Measurements from ENCODE around the gene RLN3.
"Not testable (repeated sequence)": the region's sequence is repeated elsewhere in the genome, so short reads cannot be mapped to it uniquely, and the experiment has no call there.

The RLN3 gene

DNA sequence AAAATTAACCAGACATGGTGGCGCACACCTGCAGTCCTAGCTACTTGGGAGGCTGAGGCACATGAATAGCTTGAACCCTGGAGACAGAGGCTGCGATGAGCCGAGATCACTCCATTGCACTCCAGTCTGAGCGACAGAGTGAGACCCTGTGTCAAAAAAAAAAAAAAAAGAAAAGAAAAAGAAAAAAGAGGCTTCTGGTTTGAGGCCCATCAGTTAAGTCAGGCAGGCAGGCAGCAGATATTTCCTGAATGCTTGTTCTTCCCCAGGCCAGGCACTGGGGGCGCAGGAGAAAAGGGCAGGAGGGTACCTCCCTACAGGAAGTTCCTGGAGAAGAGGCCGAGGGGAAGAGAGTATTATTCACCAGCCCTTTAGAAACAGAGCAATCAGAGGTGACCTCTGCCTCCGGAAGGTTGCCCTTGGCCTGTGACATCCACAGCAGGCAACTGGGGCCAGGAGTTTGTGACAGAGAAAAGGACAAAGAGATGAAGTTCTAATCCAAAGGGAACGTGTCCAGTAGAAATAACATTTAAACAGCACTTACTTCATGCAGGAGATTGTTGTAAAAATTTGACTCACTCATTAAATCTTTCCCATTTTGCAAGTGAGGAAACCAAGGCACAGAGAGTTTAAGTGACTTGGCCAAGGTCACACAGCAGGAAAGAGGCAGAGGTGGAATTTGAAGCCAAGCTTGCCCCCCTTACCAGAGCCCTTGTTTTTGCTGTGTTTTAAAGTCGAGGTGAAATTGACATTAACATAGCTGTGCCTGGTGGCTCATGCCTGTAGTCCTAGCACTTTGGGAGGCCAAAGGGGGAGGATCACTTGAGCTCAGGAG, 4.3 kb upstream of the RLN3 start:
- H3K9me3 ChIP-seq (ENCODE audit: control insufficient read depth, insufficient read depth, low read length): no peaks in the 10 kb centered on the region
- peaks cover 5% of the 10 kb centered on the region; the same call in 1 of the 2 replicates for H3K4me1 ChIP-seq (ENCODE audit: insufficient read depth, low read length)
- H3K36me3 ChIP-seq (ENCODE audit: insufficient read depth, low read length): no peaks in the 10 kb centered on the region
- H3K9ac ChIP-seq (ENCODE audit: low read depth, low read length): no peak overlapping the region

DNA sequence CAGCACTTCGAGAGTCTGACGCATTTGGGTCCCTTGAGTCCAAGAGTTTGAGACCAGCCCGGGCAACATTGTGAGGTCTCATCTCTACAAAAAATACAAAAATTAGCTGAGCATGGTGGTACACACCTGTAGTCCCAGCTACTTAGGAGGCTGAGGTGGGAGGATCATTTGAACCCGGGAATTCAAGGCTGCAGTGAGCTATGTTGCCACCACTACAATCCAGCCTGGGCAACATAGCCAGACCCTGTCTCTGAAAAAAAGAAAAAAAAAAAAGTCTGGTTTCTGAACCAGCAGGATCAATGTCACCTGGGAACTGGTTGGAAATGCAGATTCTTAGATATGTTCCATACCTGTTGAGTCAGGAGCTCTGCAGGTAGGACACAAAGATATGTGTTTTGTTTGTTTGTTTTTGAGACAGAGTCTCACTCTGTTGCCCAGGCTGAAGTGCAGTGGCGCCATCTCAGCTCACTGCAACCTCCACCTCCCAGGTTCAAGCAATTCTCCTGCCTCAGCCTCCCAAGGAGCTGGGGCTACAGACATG, 1.2 kb upstream of the RLN3 start:
- not testable (repeated sequence) for H3K36me3 ChIP-seq (ENCODE audit: insufficient read depth, low read length); H3K4me1 ChIP-seq (ENCODE audit: insufficient read depth, low read length); H3K9ac ChIP-seq (ENCODE audit: low read depth, low read length); H3K9me3 ChIP-seq (ENCODE audit: control insufficient read depth, insufficient read depth, low read length)

DNA sequence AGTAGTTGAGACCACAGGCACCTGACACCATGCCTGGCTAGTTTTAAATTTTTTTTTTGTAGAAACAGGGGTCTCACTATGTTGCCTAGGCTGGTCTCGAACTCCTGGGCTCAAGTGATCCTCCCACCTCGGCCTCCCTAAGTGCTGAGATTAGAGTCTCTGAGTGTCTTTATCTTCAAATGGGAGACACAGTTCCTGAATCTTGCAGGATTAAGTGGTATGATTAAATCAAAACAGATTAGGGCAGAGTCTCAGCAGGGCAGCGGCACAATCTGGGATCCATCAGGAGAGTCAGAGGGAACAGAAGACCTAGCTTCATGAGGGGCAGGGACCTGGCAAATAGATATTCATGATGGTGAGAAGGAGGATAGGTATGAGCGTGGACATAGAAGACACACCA, 953 bp downstream of the RLN3 start:
- H3K4me1 ChIP-seq (ENCODE audit: insufficient read depth, low read length): peaks cover 1% of the 10 kb centered on the region; the same call in 1 of the 2 replicates
- H3K36me3 ChIP-seq (ENCODE audit: insufficient read depth, low read length): no peaks in the 10 kb centered on the region
- H3K9ac ChIP-seq (ENCODE audit: low read depth, low read length): no peak overlapping the region
- no peaks in the 10 kb centered on the region for H3K9me3 ChIP-seq (ENCODE audit: control insufficient read depth, insufficient read depth, low read length)

DNA sequence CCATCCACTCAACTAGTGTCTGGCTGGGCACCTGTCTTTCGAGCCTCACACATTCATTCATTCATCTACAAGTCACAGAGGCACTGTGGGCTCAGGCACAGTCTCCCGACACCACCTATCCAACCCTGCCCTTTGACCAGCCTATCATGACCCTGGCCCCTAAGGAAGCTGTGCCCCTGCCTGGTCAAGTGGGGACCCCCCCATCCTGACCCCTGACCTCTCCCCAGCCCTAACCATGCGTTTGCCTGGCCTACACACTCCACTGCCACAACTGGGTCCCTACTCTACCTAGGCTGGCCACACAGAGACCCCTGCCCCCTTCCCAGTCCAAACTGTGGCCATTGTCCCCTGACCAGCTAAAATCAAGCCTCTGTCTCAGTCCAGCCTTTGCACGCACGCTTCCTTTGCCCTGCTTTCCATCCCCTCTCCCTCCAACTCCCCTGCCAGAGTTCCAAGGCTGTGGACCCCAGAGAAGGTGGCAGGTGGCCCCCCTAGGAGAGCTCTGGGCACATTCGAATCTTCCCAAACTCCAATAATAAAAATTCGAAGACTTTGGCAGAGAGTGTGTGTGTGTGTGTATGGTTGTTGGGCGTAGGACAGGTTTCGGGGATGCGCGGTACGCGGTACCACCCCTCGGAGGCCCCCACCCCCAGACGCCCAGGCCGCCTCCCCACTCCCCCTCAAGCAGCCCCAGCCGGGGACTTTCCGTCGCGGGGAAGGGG, 3.2 kb downstream of the RLN3 start:
- no peaks in the 10 kb centered on the region for H3K4me1 ChIP-seq (ENCODE audit: insufficient read depth, low read length)
- H3K36me3 ChIP-seq (ENCODE audit: insufficient read depth, low read length): no peaks in the 10 kb centered on the region
- no peaks in the 10 kb centered on the region for H3K9me3 ChIP-seq (ENCODE audit: control insufficient read depth, insufficient read depth, low read length)

DNA sequence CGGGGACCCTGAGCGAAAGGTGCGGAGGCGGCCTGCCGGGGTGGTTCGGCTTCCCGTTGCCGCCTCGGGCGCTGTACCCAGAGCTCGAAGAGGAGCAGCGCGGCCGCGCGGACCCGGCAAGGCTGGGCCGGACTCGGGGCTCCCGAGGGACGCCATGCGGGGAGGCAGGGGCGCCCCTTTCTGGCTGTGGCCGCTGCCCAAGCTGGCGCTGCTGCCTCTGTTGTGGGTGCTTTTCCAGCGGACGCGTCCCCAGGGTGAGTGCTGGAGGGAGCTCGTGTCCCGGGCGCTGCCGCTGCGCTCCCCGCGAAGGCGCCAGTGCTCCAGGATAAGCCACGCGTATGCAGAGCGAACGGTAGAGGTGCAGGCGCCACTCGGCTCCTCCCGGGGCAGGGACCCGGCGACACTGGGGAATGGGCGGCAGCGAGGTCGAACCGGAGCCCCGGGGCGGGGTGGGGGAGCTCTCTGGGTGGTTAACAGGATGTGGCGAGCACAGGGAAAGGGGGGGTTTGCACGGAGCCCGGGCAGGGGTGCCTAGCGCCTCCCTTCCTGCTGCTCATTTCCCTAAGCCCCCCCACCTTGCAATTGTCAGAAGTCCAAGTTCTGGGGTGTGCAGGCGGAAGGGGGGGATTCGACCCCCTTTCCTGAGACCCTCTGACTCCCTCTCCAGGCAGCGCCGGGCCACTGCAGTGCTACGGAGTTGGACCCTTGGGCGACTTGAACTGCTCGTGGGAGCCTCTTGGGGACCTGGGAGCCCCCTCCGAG, 4.0 kb downstream of the RLN3 start, which contains the start of gene IL27RA:
TSS of gene IL27RA (plus strand) at position 44 of the 762 bp plus-strand sequence. CDS start at position 155, 111 bp downstream.
- no peaks in the 10 kb centered on the region for H3K4me1 ChIP-seq (ENCODE audit: insufficient read depth, low read length)
- no peaks in the 10 kb centered on the region for H3K36me3 ChIP-seq (ENCODE audit: insufficient read depth, low read length)
- H3K9me3 ChIP-seq (ENCODE audit: control insufficient read depth, insufficient read depth, low read length): no peaks in the 10 kb centered on the region
- H3K9ac ChIP-seq (ENCODE audit: low read depth, low read length): peak within 1 kb of the TSS; percentile 56

More for the DNA sequence above, 3.2 kb downstream of the RLN3 start:
- H3K9ac ChIP-seq (ENCODE audit: low read depth, low read length): peak overlapping the region; percentile 56

DNA sequence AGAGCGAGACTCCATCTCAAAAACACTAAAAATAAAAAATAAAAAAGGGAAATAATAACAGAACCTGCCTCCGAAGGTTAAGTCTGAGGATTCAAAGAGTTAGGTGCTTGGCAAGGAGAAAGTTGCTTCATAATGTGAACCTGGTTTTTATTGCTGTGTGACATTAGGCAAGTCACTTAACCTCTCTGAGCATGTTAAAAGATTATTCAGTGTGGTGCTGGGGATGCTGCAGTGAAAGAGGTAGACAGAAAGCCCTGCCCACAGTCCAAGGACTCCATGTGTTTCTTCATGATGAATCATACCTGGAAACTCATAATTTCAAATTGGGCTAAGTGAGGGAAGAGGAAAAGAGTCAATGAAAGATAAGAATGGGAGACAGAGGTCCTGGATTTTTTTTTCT, 6.0 kb downstream of the RLN3 start:
- H3K9ac ChIP-seq (ENCODE audit: low read depth, low read length): no peak overlapping the region
- no peaks in the 10 kb centered on the region for H3K9me3 ChIP-seq (ENCODE audit: control insufficient read depth, insufficient read depth, low read length)
- no peaks in the 10 kb centered on the region for H3K36me3 ChIP-seq (ENCODE audit: insufficient read depth, low read length)
- H3K4me1 ChIP-seq (ENCODE audit: insufficient read depth, low read length): no peaks in the 10 kb centered on the region

DNA sequence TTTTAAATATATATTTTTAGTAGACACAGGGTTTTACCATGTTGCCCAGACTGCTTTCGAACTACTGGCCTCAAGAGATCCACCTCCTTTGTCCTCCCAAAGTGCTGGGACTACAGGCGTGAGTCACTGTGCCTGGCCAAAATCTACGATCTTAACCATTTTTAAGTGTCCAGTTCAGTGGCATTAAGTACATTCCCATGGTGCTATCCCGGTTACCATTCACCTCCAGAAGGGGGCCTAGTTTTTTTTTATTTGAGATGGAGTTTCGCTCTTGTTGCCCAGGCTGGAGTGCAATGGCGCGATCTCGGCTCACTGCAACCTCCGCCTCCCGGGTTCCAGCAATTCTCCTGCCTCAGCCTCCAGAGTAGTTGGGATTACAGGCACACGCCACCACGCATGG, 7.2 kb downstream of the RLN3 start:
- H3K36me3 ChIP-seq (ENCODE audit: insufficient read depth, low read length); H3K4me1 ChIP-seq (ENCODE audit: insufficient read depth, low read length); H3K9me3 ChIP-seq (ENCODE audit: control insufficient read depth, insufficient read depth, low read length); H3K9ac ChIP-seq (ENCODE audit: low read depth, low read length): not testable (repeated sequence)

DNA sequence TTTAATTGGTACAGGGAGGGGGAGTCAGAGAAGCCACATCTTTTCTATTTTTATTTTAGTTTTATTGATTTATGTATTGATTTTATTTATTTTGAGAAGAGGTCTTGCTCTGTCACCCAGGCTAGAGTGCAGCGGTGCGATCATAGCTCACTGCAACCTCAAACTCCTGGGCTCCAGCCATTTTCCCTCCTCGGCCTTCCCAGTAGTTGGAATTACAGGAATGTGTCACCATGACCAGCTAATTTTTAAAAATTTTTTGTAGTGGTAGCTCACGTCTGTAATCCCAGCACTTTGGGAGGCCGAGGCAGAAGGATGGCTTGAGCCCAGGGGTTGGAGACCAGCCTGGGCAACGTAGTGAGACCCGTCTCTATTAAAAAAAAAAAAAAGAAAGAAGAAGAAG, 7.8 kb downstream of the RLN3 start:
- H3K9ac ChIP-seq (ENCODE audit: low read depth, low read length): no peak overlapping the region
- no peaks in the 10 kb centered on the region for H3K9me3 ChIP-seq (ENCODE audit: control insufficient read depth, insufficient read depth, low read length)
- no peaks in the 10 kb centered on the region for H3K4me1 ChIP-seq (ENCODE audit: insufficient read depth, low read length)
- H3K36me3 ChIP-seq (ENCODE audit: insufficient read depth, low read length): no peaks in the 10 kb centered on the region

DNA sequence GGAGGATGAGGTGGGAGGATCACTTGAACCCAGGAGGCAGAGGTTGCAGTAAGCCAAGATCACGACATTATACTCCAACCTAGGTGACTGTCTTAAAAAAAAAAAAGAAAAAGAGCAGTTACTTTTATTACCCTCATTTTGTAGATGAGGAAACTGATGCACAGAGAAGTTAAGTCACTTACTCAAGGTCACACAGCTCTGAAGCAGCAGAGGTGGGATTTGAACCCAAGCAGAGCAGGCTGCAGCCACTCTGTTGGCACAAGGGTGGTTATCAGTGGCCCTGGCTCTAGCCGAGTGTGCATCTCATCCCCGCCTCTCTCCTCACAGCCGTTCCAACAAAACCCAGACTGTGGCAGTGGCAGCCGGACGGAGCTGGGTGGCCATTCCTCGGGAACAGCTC, 11.2 kb downstream of the RLN3 start:
- H3K4me1 ChIP-seq (ENCODE audit: insufficient read depth, low read length): no peaks in the 10 kb centered on the region; the same call in 1 of the 2 replicates
- no peak overlapping the region for H3K9ac ChIP-seq (ENCODE audit: low read depth, low read length)
- no peaks in the 10 kb centered on the region for H3K36me3 ChIP-seq (ENCODE audit: insufficient read depth, low read length)
- no peaks in the 10 kb centered on the region for H3K9me3 ChIP-seq (ENCODE audit: control insufficient read depth, insufficient read depth, low read length)

DNA sequence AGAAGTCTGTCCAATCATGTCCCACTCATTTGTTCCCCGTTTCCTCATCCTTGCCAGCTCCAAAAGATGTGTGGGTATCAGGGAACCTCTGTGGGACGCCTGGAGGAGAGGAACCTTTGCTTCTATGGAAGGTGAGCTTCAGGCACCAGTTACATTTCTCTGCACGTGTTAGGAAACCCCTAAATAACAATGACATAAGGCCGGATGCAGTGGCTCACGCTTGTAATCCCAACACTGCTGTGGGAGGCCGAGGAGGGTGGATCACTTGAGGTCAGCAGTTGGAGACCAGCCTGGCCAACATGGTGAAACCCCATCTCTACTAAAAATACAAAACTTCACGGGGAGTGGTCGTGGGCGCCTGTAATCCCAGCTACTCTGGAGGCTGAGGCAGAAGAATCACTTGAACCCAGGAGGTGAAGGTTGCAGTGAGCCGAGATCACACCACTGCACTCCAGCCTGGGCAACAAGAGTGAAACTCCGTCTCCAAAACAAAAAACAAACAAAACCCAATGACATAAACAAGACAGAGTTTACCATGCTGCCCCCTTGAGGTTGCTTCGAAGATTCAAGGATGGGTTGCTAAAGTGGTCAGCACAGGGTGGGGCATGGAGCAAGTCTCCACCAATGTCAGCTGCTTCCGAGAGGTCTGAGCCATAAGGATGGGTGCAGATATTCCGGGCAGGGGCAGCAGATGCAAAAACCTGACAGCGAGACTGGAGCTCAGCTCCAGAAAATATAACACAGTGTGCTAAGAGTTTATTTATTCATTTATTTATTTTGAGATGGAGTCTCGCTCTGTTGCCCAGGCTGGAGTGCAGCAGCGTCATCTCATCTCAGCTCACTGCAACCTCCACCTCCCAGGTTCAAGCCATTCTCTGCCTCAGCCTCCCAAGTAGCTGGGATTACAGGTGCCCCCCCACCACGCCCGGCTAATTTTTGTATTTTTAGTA, 15.0 kb downstream of the RLN3 start:
- H3K4me1 ChIP-seq (ENCODE audit: insufficient read depth, low read length); H3K36me3 ChIP-seq (ENCODE audit: insufficient read depth, low read length); H3K9me3 ChIP-seq (ENCODE audit: control insufficient read depth, insufficient read depth, low read length); H3K9ac ChIP-seq (ENCODE audit: low read depth, low read length): not testable (repeated sequence)

DNA sequence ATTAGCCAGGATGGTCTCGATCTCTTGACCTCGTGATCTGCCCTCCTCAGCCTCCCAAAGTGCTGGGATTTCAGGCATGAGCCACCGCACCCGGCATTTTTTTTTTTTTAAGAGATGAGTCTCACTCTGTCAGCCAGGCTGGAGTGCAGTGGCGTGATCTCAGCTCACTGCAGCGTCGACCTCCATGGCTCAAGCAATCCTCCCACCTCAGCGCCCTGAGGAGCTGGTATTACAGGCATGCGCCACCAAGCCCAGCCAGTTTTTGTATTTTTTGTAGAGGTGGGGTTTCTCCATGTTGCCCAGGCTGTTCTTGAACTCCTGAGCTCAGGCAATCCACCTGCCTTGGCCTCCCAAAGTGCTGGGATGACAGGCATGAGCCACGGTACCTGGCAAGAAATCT, 19.9 kb downstream of the RLN3 start:
- not testable (repeated sequence) for H3K9me3 ChIP-seq (ENCODE audit: control insufficient read depth, insufficient read depth, low read length); H3K36me3 ChIP-seq (ENCODE audit: insufficient read depth, low read length); H3K9ac ChIP-seq (ENCODE audit: low read depth, low read length); H3K4me1 ChIP-seq (ENCODE audit: insufficient read depth, low read length)

DNA sequence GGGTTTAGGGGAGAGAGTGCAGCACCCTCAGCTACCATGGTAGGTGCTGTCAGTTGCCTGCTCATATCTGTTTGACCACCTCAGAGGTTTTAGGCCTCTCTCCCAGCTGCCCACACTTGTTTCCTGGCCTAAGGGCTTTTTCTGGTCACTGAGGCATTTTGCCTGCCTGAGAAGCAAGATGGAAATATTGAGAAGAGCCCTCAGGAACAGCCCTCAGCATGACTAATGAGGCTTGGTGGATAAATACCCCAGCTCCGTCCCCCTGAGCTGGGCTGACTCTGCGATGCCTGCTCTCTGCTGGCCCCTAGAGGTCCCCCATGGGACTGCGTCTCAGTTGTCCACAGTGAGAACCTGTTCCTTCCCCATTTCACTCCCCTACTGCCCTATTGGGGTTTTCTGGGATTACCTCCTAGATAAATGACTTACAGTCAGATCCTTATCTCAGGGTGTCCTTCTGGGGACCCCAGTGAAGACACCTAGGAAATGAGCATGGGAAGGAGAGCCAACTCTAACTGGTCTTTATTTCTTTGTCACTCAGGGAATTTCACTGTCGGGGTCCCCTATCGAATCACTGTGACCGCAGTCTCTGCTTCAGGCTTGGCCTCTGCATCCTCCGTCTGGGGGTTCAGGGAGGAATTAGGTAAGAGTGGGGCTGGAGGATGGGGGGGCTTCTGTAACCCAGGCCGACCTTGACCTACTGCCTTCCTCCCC, 20.6 kb downstream of the RLN3 start:
- Histone ChIP-seq H3K4me1 (ENCODE audit: insufficient read depth, low read length) (no peaks in the 10 kb centered on the region), H3K9me3 (ENCODE audit: control insufficient read depth, insufficient read depth, low read length) (peaks cover 2% of the 10 kb centered on the region; the same call in 1 of the 2 replicates), H3K36me3 (ENCODE audit: insufficient read depth, low read length) (no peaks in the 10 kb centered on the region), H3K9ac (ENCODE audit: low read depth, low read length) (no peak overlapping the region)

DNA sequence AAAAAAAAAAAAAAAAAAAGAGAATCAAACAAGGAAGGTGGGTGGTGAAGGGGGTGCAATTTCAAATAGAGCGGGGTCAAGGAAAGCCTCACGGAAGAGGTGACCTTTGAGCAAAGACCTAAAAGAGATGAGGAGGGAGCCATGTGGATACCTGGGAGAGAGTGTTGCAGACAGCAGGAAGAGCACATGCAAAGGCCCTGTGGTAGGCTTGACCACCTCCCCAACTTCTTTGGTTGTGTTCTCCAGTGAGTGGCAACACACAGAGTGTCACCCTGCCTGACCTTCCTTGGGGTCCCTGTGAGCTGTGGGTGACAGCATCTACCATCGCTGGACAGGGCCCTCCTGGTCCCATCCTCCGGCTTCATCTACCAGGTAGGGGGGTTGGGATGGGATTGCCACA, 22.6 kb downstream of the RLN3 start:
- H3K9me3 ChIP-seq (ENCODE audit: control insufficient read depth, insufficient read depth, low read length): peaks cover 2% of the 10 kb centered on the region; the same call in 1 of the 2 replicates
- H3K9ac ChIP-seq (ENCODE audit: low read depth, low read length): no peak overlapping the region
- H3K4me1 ChIP-seq (ENCODE audit: insufficient read depth, low read length): no peaks in the 10 kb centered on the region
- no peaks in the 10 kb centered on the region for H3K36me3 ChIP-seq (ENCODE audit: insufficient read depth, low read length)
